Fibroblast of lung (primary cell): Measurements from ENCODE around the gene BMP7. TPM values are rescaled to one million over a fixed set of nuclear protein-coding genes. Genes with fewer than 3 reads are reported as not detected.

Experiments used
- DNase-seq, 2 donors: peaks; one replicate each; pipeline versions ENCODE4 v3.0.0 to v3.0.0-alpha.2; 2010; ENCODE audit warnings: low read depth in 2 of 2
- H2AFZ ChIP-seq: 2 replicates; pipeline ENCODE4 v1.5.1; 2012; ENCODE audit warnings: low read length, control low read depth, inconsistent platforms
- H3K27ac ChIP-seq: 2 replicates; pipeline ENCODE4 v1.5.1; 2011; ENCODE audit warnings: low read length, control low read depth; ENCODE audit not compliant: insufficient read depth
- H3K27me3 ChIP-seq: 2 replicates; pipeline ENCODE4 v1.5.1; 2011; ENCODE audit warnings: mild to moderate bottlenecking, low read length; ENCODE audit not compliant: control insufficient read depth, insufficient read depth
- H3K36me3 ChIP-seq: 2 replicates; pipeline ENCODE4 v1.5.1; 2011; ENCODE audit warnings: low read length; ENCODE audit not compliant: control insufficient read depth, insufficient read depth
- H3K4me1 ChIP-seq: 2 replicates; pipeline ENCODE4 v1.5.1; 2011; ENCODE audit warnings: low read length; ENCODE audit not compliant: control insufficient read depth, insufficient read depth; ENCODE audit errors: extremely low read depth
- H3K4me2 ChIP-seq: 2 replicates; pipeline ENCODE4 v1.5.1; 2011; ENCODE audit warnings: low read length, control low read depth; ENCODE audit not compliant: insufficient read depth; ENCODE audit errors: extremely low read depth
- H3K4me3 ChIP-seq, 4 experiments: fragments of 200-600 bp in 1 of 4; sonication (generic) in 1 of 4; replicated peaks in 1 of 4; 2 replicates each; pipeline ENCODE4 v1.5.1; 2011 to 2016; ENCODE audit warnings: low read length in 4 of 4, low read depth in 3 of 4, mild to moderate bottlenecking in 3 of 4, control low read depth in 2 of 4, inconsistent platforms in 1 of 4, mixed read lengths in 1 of 4; ENCODE audit not compliant: insufficient read depth in 1 of 4; ENCODE audit errors: control extremely low read depth in 1 of 4
- H3K79me2 ChIP-seq: 2 replicates; pipeline ENCODE4 v1.5.1; 2012; ENCODE audit warnings: mild to moderate bottlenecking, low read length, inconsistent platforms; ENCODE audit not compliant: control insufficient read depth, insufficient read depth
- H3K9ac ChIP-seq: 2 replicates; pipeline ENCODE4 v1.5.1; 2011; ENCODE audit warnings: mild to moderate bottlenecking, low read length, control low read depth; ENCODE audit not compliant: insufficient read depth
- H3K9me3 ChIP-seq: 2 replicates; pipeline ENCODE4 v1.5.1; 2012; ENCODE audit warnings: low read depth, low read length; ENCODE audit not compliant: control insufficient read depth, insufficient read depth
- H4K20me1 ChIP-seq: 2 replicates; pipeline ENCODE4 v1.5.1; 2011; ENCODE audit warnings: low read length; ENCODE audit not compliant: control insufficient read depth, insufficient read depth; ENCODE audit errors: extremely low read depth
- EZH2 ChIP-seq: IDR thresholded peaks from 2 replicates; pipeline ENCODE4 v1.5.1; 2012; ENCODE audit warnings: low read length, control low read depth, mild to moderate bottlenecking; ENCODE audit errors: missing control alignments
- polyA plus RNA-seq, 2 donors: library from polyadenylated mRNA; depleted of rRNA in 1 of 2; stranded (reverse) in 1 of 2; unstranded in 1 of 2; fragments of >200 nt; gene quantifications; 2 replicates each; pipeline ENCODE4 v1.2.1, GENCODE V29; 2011 to 2012; ENCODE audit warnings: missing spikeins in 1 of 2
- total RNA-seq: library from RNA; depleted of rRNA; stranded (reverse); fragments of >200 nt; gene quantifications from 2 replicates; pipeline ENCODE4 v1.2.1, GENCODE V29; 2014
- TF ChIP-seq, protein P1 (sequence below), 2 donors: IDR thresholded peaks in 1 of 2; conservative IDR thresholded peaks in 1 of 2; 1 replicate in 1 of 2; 2 replicates in 1 of 2; pipeline ENCODE4 v1.5.1; 2011 to 2012; ENCODE audit warnings: low read length in 2 of 2, control low read depth in 1 of 2, inconsistent platforms in 1 of 2, low read depth in 1 of 2, mild to moderate bottlenecking in 1 of 2

The BMP7 gene
- total and polyA plus RNA-seq, 2 donors (not counting 1 experiment from before 2014, with no cell fraction given), result not detected

GRCh38 chr20:57289391-57290177 is 23.1 kb upstream of the BMP7 start:
- no peak overlapping the region for H2AFZ ChIP-seq
- DNase-seq, result no peak
- peaks cover 6% of the 10 kb centered on the region for H3K27me3 ChIP-seq
- no peaks in the 10 kb centered on the region for H3K79me2 ChIP-seq
- H4K20me1 ChIP-seq, result no peaks in the 10 kb centered on the region
- H3K9me3 ChIP-seq, result no peaks in the 10 kb centered on the region
- H3K9ac ChIP-seq, result no peak overlapping the region
- H3K36me3 ChIP-seq, result no peaks in the 10 kb centered on the region
- H3K4me1 ChIP-seq, result no peaks in the 10 kb centered on the region
- H3K4me2 ChIP-seq, result no peak overlapping the region
- no peak overlapping the region for H3K4me3 ChIP-seq
- no peak overlapping the region for H3K27ac ChIP-seq
- no peak for TF ChIP-seq EZH2
- TF ChIP-seq, protein P1, sequence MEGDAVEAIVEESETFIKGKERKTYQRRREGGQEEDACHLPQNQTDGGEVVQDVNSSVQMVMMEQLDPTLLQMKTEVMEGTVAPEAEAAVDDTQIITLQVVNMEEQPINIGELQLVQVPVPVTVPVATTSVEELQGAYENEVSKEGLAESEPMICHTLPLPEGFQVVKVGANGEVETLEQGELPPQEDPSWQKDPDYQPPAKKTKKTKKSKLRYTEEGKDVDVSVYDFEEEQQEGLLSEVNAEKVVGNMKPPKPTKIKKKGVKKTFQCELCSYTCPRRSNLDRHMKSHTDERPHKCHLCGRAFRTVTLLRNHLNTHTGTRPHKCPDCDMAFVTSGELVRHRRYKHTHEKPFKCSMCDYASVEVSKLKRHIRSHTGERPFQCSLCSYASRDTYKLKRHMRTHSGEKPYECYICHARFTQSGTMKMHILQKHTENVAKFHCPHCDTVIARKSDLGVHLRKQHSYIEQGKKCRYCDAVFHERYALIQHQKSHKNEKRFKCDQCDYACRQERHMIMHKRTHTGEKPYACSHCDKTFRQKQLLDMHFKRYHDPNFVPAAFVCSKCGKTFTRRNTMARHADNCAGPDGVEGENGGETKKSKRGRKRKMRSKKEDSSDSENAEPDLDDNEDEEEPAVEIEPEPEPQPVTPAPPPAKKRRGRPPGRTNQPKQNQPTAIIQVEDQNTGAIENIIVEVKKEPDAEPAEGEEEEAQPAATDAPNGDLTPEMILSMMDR (conservative IDR thresholded peaks at IDR 0.05 in 1 of 2, IDR thresholded peaks at IDR 0.05 in 1 of 2; ENCODE audit: low read depth in 1 of 2, low read length in 2 of 2), result no peak

GRCh38 chr20:57288651-57289277 is 22.3 kb upstream of the BMP7 start:
- H3K9ac ChIP-seq, result no peak overlapping the region
- no peaks in the 10 kb centered on the region for H4K20me1 ChIP-seq
- peaks cover 6% of the 10 kb centered on the region for H3K27me3 ChIP-seq
- no peak for TF ChIP-seq EZH2
- TF ChIP-seq, protein P1 (conservative IDR thresholded peaks at IDR 0.05 in 1 of 2, IDR thresholded peaks at IDR 0.05 in 1 of 2; ENCODE audit: low read depth in 1 of 2, low read length in 2 of 2), result no peak
- no peak overlapping the region for H2AFZ ChIP-seq
- H3K4me2 ChIP-seq, result no peak overlapping the region
- H3K9me3 ChIP-seq, result no peaks in the 10 kb centered on the region
- H3K27ac ChIP-seq, result no peak overlapping the region
- no peaks in the 10 kb centered on the region for H3K36me3 ChIP-seq
- no peaks in the 10 kb centered on the region for H3K79me2 ChIP-seq
- no peak overlapping the region for H3K4me3 ChIP-seq
- DNase-seq, result no peak
- H3K4me1 ChIP-seq, result no peaks in the 10 kb centered on the region

DNA sequence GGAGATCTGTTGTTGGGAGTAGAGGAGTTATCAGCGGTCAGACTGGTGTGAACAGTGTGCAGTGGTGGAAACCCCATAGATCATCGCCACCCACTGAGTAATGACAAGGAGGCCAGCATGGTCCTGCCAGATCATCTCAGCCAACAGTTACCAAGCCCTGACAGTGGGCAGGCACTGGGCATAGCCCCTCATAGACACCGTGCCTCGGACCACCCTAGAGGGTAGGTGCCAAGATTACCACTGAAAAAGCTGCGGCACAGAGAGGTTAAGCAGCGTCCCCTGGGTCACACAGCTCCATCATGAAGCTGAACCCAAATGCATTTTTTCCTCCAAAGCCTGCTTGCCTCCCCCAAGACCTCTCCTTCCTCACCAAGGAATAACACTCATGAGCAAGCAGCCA is 21.5 kb upstream of the BMP7 start:
- Histone ChIP-seq H3K4me3 (no peak overlapping the region), H3K9ac (no peak overlapping the region), H3K27me3 (peaks cover 6% of the 10 kb centered on the region), H2AFZ (no peak overlapping the region), H3K4me2 (no peak overlapping the region), H3K4me1 (no peaks in the 10 kb centered on the region), H3K36me3 (no peaks in the 10 kb centered on the region), H3K79me2 (no peaks in the 10 kb centered on the region), H4K20me1 (no peaks in the 10 kb centered on the region), H3K27ac (no peak overlapping the region), H3K9me3 (no peaks in the 10 kb centered on the region)
- no peak for DNase-seq
- no peak for TF ChIP-seq EZH2
- TF ChIP-seq, protein P1 (conservative IDR thresholded peaks at IDR 0.05 in 1 of 2, IDR thresholded peaks at IDR 0.05 in 1 of 2; ENCODE audit: low read depth in 1 of 2, low read length in 2 of 2), result no peak
